Peyer's patch (tissue), 4 donors: ENCODE measurements around the gene PCDHB6.

Source experiments
- CTCF ChIP-seq, 6 experiments: fragments of 450-650 bp in 4 of 6; fragments of 200-600 bp in 2 of 6; sonication (generic) in 1 of 6; IDR thresholded peaks; one replicate each; pipeline ENCODE4 v1.5.1; 2017 to 2019; ENCODE audit warnings: antibody characterized with exemption in 6 of 6, mild to moderate bottlenecking in 3 of 6, moderate library complexity in 1 of 6
- POLR2A ChIP-seq, 2 donors: fragments of 450-650 bp; IDR thresholded peaks; one replicate each; pipeline ENCODE4 v1.5.1; 2017; ENCODE audit warnings: antibody characterized with exemption in 2 of 2, mild to moderate bottlenecking in 2 of 2, moderate library complexity in 2 of 2

- TF ChIP-seq CTCF (IDR thresholded peaks at IDR 0.05) = peak in 2 of 6 experiments; percentile 15 to 39
- no peak for TF ChIP-seq POLR2A (IDR thresholded peaks at IDR 0.05)
Measured at GRCh38 chr5:141192110-141192725, 42.4 kb downstream of the PCDHB6 start, which contains the start of gene PCDHB10.
